Stimulated activated CD4-positive, alpha-beta T cell treated with anti-CD3 and anti-CD28 coated beads, Interleukin-1b, Interleukin-23, amount 100 ng/mL, for 48 hours (primary cell): ENCODE results near the gene CAMK2B.

Experiments used
- DNase-seq: peaks from one replicate; pipeline ENCODE4 v3.0.0-alpha.2; 2020

CAMK2B gene

GRCh38 chr7:44329081-44329480, 3.7 kb upstream of the CAMK2B start:
- no peak for DNase-seq

- no peak for DNase-seq
These were observed 2.6 kb upstream of the CAMK2B start for GRCh38 chr7:44327981-44328380.

- DNase-seq = no peak
These were observed 1.1 kb upstream of the CAMK2B start for GRCh38 chr7:44326261-44327125.

- DNase-seq = no peak
These were observed 432 bp upstream of the CAMK2B start for GRCh38 chr7:44325811-44326241.

GRCh38 chr7:44324481-44325200, 753 bp downstream of the CAMK2B start:
- DNase-seq = no peak

GRCh38 chr7:44324204-44324480, 1.3 kb downstream of the CAMK2B start:
- no peak for DNase-seq

GRCh38 chr7:44323381-44324203, 1.8 kb downstream of the CAMK2B start:
- no peak for DNase-seq

GRCh38 chr7:44322631-44323363, 2.6 kb downstream of the CAMK2B start:
- no peak for DNase-seq

GRCh38 chr7:44321796-44322195, 3.6 kb downstream of the CAMK2B start:
- no peak for DNase-seq

- DNase-seq = no peak
These were observed 4.5 kb downstream of the CAMK2B start for GRCh38 chr7:44320794-44321371.

GRCh38 chr7:44320141-44320540, 5.3 kb downstream of the CAMK2B start:
- no peak for DNase-seq

GRCh38 chr7:44318332-44318731, 7.1 kb downstream of the CAMK2B start:
- DNase-seq = no peak

GRCh38 chr7:44315301-44315903, 10.0 kb downstream of the CAMK2B start:
- no peak for DNase-seq

GRCh38 chr7:44313621-44314031, 11.8 kb downstream of the CAMK2B start:
- no peak for DNase-seq

- no peak for DNase-seq
These were observed 12.4 kb downstream of the CAMK2B start for GRCh38 chr7:44313016-44313415.

- no peak for DNase-seq
These were observed 13.6 kb downstream of the CAMK2B start for GRCh38 chr7:44311561-44312495.

- DNase-seq = no peak
These were observed 15.1 kb downstream of the CAMK2B start for GRCh38 chr7:44310221-44310848.

- DNase-seq = peak; percentile 41
These were observed 15.9 kb downstream of the CAMK2B start for GRCh38 chr7:44309271-44310091.

GRCh38 chr7:44308596-44309270, 16.7 kb downstream of the CAMK2B start:
- no peak for DNase-seq
